ENCODE measurements around the gene AMZ1. TPM values are rescaled to one million over a fixed set of nuclear protein-coding genes. Genes with fewer than 3 reads are reported as not detected.
A peak's percentile ranks its signal among the peaks of the same experiment; 100 is the strongest.
"Not testable (repeated sequence)": the region's sequence is repeated elsewhere in the genome, so short reads cannot be mapped to it uniquely, and the experiment has no call there.

AMZ1 gene
- total RNA-seq, 1 donor from 2014 or later, result not detected

DNA sequence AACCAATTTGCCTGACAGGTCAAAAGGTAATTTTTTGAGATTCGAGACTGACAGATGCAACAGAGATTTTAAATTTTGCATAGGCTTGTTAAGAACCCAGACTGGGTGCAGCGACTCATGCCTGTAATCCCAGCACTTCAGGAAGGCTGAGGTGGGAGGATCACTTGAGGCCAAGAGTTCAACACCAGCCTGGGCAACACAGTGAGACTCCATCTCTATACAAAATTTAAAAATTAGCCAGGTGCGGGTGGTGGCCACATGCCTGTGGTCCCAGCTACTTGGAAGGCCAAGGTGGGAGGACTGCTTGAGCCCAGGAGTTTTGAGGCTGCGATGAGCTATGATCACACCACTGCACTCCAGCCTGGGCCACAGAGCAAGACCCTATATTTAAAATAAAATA, 34.6 kb downstream of the AMZ1 start:
- no peak for DNase-seq (ENCODE audit: low spot score)
- H3K27me3 ChIP-seq, result no peaks in the 10 kb centered on the region
- H3K79me2 ChIP-seq (ENCODE audit: low read depth), result no peaks in the 10 kb centered on the region
- no peaks in the 10 kb centered on the region for H3K9me3 Mint-ChIP-seq
- no peak overlapping the region for H2AFZ ChIP-seq (replicated peaks)
- no peak overlapping the region for H3K4me2 ChIP-seq
- peaks cover 6% of the 10 kb centered on the region for H3K27me3 Mint-ChIP-seq (ENCODE audit: insufficient read depth, low read depth)
- H3K27ac Mint-ChIP-seq, result no peak overlapping the region
- H4K20me1 ChIP-seq (ENCODE audit: low read depth), result no peaks in the 10 kb centered on the region
- TF ChIP-seq EZH2 (IDR thresholded peaks at IDR 0.05) (no peak), EZH2phosphoT487 (IDR thresholded peaks at IDR 0.05) (no peak)
- TF ChIP-seq, protein P1, sequence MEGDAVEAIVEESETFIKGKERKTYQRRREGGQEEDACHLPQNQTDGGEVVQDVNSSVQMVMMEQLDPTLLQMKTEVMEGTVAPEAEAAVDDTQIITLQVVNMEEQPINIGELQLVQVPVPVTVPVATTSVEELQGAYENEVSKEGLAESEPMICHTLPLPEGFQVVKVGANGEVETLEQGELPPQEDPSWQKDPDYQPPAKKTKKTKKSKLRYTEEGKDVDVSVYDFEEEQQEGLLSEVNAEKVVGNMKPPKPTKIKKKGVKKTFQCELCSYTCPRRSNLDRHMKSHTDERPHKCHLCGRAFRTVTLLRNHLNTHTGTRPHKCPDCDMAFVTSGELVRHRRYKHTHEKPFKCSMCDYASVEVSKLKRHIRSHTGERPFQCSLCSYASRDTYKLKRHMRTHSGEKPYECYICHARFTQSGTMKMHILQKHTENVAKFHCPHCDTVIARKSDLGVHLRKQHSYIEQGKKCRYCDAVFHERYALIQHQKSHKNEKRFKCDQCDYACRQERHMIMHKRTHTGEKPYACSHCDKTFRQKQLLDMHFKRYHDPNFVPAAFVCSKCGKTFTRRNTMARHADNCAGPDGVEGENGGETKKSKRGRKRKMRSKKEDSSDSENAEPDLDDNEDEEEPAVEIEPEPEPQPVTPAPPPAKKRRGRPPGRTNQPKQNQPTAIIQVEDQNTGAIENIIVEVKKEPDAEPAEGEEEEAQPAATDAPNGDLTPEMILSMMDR (IDR thresholded peaks at IDR 0.05), result no peak
- H3K9me3 ChIP-seq (ENCODE audit: low read depth), result no peaks in the 10 kb centered on the region
- peaks cover 17% of the 10 kb centered on the region for H3K36me3 Mint-ChIP-seq
- peaks cover 13% of the 10 kb centered on the region for H3K4me1 Mint-ChIP-seq
- no peak overlapping the region for H3K4me3 Mint-ChIP-seq
- no peaks in the 10 kb centered on the region for H3F3A ChIP-seq (ENCODE audit: low read depth)
- no peaks in the 10 kb centered on the region for H3K36me3 ChIP-seq
- no peaks in the 10 kb centered on the region for H3K4me1 ChIP-seq
- H3K27ac ChIP-seq, result no peak overlapping the region
- no peak overlapping the region for H3K9ac ChIP-seq
- no peak overlapping the region for H3K4me3 ChIP-seq

DNA sequence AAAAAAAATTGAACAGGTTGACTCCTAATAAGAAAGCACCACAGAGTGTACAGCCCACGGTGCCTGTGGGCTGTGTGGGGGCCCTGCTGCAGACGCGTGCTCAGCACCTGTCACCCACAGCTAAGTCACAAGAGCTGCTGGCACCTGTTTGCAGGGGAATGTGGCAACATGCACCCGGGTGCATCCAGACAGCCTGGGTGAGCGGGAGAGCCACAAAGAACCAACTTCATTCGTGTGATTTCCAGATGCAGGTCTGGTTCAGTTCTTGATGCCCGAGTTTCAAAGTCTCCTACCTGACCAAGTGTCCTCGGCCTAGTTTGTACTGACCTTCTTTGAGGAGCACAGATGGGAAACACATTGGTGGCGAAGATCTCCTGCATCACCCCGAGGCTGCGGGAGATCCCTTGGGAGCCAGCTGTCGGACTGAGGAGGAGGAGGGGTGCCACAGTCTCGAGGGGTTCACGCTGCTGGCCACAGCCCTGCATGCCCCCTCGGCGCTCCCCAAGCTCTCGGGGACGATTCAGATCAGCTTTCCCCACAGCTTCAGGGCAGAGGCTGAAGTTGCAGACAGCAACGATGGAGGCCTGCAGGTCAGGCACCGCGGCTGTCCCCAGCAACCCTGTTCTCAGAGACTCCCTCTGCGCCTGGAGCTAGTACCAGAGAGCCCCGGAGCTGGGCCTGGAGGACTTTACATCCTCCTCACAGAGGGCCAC, 35.3 kb downstream of the AMZ1 start:
- H3K4me1 Mint-ChIP-seq, result peaks cover 6% of the 10 kb centered on the region
- no peak overlapping the region for H3K4me3 Mint-ChIP-seq
- Histone ChIP-seq H3K4me2 (no peak overlapping the region), H3K27ac (no peak overlapping the region), H4K20me1 (ENCODE audit: low read depth) (no peaks in the 10 kb centered on the region), H3F3A (ENCODE audit: low read depth) (no peaks in the 10 kb centered on the region), H3K27me3 (no peaks in the 10 kb centered on the region), H3K79me2 (ENCODE audit: low read depth) (no peaks in the 10 kb centered on the region), H3K4me1 (no peaks in the 10 kb centered on the region), H2AFZ (replicated peaks) (no peak overlapping the region), H3K9ac (no peak overlapping the region), H3K36me3 (peaks cover 2% of the 10 kb centered on the region), H3K9me3 (ENCODE audit: low read depth) (no peaks in the 10 kb centered on the region), H3K4me3 (no peak overlapping the region)
- no peaks in the 10 kb centered on the region for H3K9me3 Mint-ChIP-seq
- DNase-seq (ENCODE audit: low spot score), result no peak
- H3K27me3 Mint-ChIP-seq (ENCODE audit: insufficient read depth, low read depth), result peaks cover 6% of the 10 kb centered on the region
- H3K27ac Mint-ChIP-seq, result peak overlapping the region; percentile 42
- H3K36me3 Mint-ChIP-seq, result peaks cover 17% of the 10 kb centered on the region
- no peak for TF ChIP-seq EZH2 (IDR thresholded peaks at IDR 0.05)
- TF ChIP-seq, protein P1 (IDR thresholded peaks at IDR 0.05), result no peak
- TF ChIP-seq EZH2phosphoT487 (IDR thresholded peaks at IDR 0.05), result no peak

- not testable (repeated sequence) for H2AFZ ChIP-seq (replicated peaks); H3K36me3 ChIP-seq; H3K27ac ChIP-seq; H3K27me3 ChIP-seq; H3K4me1 Mint-ChIP-seq; H3K79me2 ChIP-seq (ENCODE audit: low read depth); H3K9ac ChIP-seq; H3K4me3 Mint-ChIP-seq; H3K4me2 ChIP-seq; H3K27ac Mint-ChIP-seq; H3K4me3 ChIP-seq; H4K20me1 ChIP-seq (ENCODE audit: low read depth); DNase-seq (ENCODE audit: low spot score); H3K27me3 Mint-ChIP-seq (ENCODE audit: insufficient read depth, low read depth); H3K4me1 ChIP-seq; H3K9me3 Mint-ChIP-seq; H3K9me3 ChIP-seq (ENCODE audit: low read depth); H3F3A ChIP-seq (ENCODE audit: low read depth)
- peaks cover 17% of the 10 kb centered on the region for H3K36me3 Mint-ChIP-seq
These were observed 36.0 kb downstream of the AMZ1 start for GRCh38 chr7:2724036-2724435.

DNA sequence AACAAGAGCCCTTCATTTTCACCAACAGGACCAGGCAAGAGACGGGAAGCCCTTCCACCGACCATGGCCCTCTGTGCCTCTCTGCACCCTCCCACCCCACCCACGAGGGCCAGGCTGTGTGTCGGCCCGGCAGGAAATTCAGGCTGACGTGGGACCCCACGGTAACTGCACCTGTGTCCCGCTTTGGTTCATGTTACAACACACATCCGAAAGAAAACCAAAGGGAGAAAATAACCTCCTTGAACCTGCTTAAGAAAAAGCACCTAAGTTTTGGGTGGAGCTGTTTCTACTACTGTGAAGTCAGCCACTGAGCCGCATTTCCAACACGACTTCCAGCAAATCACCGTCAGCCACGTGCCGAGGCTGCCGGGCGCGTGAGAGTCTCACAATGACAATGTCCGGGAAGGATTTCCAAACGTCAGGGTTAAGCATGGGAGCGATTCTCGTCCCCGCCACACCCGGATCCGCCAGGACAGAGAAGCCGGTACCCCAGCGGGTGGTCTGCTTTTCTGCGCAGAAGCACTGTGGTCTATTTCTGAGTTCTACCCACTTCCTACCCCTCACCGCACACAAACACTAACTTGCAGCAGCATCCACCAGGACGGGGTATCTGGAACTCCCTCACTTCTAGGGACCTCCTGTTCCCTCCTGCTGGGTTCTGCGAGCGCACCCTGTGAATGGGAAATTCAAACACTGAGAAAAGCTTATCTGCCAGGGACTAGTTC, 36.6 kb downstream of the AMZ1 start:
- no peak for TF ChIP-seq EZH2phosphoT487 (IDR thresholded peaks at IDR 0.05)
- H3K4me1 Mint-ChIP-seq, result peaks cover 6% of the 10 kb centered on the region
- Histone ChIP-seq H3K4me2 (no peak overlapping the region), H3K9ac (no peak overlapping the region), H3K9me3 (ENCODE audit: low read depth) (no peaks in the 10 kb centered on the region), H4K20me1 (ENCODE audit: low read depth) (peaks cover 5% of the 10 kb centered on the region), H3F3A (ENCODE audit: low read depth) (no peaks in the 10 kb centered on the region), H3K79me2 (ENCODE audit: low read depth) (no peaks in the 10 kb centered on the region), H3K27ac (no peak overlapping the region), H3K36me3 (peaks cover 4% of the 10 kb centered on the region), H3K4me3 (no peak overlapping the region), H3K4me1 (no peaks in the 10 kb centered on the region), H3K27me3 (no peaks in the 10 kb centered on the region), H2AFZ (replicated peaks) (no peak overlapping the region)
- no peak overlapping the region for H3K4me3 Mint-ChIP-seq
- H3K27me3 Mint-ChIP-seq (ENCODE audit: insufficient read depth, low read depth), result peaks cover 6% of the 10 kb centered on the region
- no peak for DNase-seq (ENCODE audit: low spot score)
- peaks cover 18% of the 10 kb centered on the region for H3K36me3 Mint-ChIP-seq
- H3K9me3 Mint-ChIP-seq, result no peaks in the 10 kb centered on the region
- H3K27ac Mint-ChIP-seq, result no peak overlapping the region

All from neural progenitor cell (in vitro differentiated cells).